ENCODE data around the gene HS3ST3A1.

DNA sequence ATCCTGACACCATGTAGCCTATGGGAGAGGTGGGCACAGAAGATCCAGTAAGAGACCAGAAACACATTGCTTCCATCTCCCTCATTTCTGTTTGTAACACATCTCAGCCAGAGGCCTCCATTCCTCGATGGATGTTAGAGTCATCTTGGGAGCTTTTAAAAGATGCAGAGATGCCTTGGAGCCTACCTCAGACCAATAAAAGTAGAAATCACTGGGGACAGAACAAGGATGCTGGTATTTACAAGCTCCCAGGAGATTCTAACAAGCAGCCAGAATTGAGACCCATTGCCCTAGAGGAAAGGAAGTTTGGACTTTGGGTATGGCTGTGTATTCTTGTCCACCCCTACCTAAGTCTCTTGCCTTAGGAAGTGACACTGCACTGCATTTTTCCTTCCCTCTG, 40.8 kb downstream of the HS3ST3A1 start:
- no peak for TF ChIP-seq EP300 (IDR thresholded peaks at IDR 0.05)
- TF ChIP-seq POLR2A (IDR thresholded peaks at IDR 0.05) = no peak
- TF ChIP-seq, protein P1, sequence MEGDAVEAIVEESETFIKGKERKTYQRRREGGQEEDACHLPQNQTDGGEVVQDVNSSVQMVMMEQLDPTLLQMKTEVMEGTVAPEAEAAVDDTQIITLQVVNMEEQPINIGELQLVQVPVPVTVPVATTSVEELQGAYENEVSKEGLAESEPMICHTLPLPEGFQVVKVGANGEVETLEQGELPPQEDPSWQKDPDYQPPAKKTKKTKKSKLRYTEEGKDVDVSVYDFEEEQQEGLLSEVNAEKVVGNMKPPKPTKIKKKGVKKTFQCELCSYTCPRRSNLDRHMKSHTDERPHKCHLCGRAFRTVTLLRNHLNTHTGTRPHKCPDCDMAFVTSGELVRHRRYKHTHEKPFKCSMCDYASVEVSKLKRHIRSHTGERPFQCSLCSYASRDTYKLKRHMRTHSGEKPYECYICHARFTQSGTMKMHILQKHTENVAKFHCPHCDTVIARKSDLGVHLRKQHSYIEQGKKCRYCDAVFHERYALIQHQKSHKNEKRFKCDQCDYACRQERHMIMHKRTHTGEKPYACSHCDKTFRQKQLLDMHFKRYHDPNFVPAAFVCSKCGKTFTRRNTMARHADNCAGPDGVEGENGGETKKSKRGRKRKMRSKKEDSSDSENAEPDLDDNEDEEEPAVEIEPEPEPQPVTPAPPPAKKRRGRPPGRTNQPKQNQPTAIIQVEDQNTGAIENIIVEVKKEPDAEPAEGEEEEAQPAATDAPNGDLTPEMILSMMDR (IDR thresholded peaks at IDR 0.05) = no peak

Data from tibial nerve (tissue), 4 donors.